GM18858 (cell line): ENCODE results near the gene ATN1.

Source experiments
- ATAC-seq: cut with Tn5 transposase; IDR thresholded peaks from one replicate; pipeline ENCODE4 v1.9.1; 2021; ENCODE audit not compliant: unreplicated experiment

The ATN1 gene

GRCh38 chr12:6923851-6924250, 3.9 kb upstream of the ATN1 start:
- no peak for ATAC-seq

DNA sequence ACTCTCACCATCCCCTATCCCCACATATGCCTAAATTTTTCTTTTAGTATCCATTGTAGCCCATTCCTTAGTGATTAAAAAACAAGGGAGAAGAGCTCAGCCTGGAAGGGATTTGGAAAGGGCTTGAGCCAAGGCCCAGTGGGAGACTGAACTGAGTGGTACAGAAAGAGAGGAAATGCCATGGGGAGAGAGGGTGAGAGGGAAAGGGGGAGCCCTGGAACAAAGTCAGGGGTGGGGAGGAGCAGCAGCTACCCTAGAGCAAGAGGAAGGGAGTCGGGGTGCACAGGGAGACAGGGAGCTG, 2.6 kb upstream of the ATN1 start:
- no peak for ATAC-seq

DNA sequence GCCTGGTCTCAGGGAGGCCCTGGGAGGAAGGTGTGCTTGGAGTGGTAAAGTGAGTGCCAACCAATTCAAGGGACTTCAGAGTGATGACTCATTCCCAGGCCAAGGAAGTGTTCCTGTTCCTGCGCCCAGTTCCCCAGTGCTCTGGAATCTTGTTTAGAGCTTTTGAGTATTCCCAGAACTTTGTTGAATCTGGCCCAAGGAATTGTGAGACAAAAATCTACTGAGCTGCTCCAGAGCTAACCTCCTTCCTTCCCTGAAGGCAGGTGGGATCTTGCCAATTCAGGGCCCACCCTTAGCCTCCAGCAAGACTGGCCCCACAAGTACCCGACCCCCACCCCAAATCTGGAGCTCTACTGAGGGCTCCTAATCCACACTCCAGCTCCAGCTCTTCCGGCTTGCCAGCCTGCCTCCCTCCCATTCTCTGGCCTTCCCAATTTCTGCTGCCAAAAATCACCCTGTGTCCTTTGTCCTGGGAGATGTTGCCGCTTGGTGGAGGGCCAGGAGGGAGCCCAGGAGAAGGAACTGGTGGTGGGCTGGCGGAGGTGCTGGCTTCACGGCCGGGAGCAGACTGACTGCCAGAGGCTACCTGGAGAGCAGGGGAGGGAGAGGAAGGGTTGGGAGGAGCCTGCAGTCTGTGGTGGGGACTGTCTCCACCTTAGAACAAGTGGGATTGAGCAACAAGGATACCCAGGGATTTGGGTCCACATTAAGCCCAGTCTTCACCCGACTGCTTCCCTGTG, 2.0 kb upstream of the ATN1 start:
- ATAC-seq: no peak

GRCh38 chr12:6928022-6928702, 403 bp downstream of the ATN1 start:
- no peak for ATAC-seq

DNA sequence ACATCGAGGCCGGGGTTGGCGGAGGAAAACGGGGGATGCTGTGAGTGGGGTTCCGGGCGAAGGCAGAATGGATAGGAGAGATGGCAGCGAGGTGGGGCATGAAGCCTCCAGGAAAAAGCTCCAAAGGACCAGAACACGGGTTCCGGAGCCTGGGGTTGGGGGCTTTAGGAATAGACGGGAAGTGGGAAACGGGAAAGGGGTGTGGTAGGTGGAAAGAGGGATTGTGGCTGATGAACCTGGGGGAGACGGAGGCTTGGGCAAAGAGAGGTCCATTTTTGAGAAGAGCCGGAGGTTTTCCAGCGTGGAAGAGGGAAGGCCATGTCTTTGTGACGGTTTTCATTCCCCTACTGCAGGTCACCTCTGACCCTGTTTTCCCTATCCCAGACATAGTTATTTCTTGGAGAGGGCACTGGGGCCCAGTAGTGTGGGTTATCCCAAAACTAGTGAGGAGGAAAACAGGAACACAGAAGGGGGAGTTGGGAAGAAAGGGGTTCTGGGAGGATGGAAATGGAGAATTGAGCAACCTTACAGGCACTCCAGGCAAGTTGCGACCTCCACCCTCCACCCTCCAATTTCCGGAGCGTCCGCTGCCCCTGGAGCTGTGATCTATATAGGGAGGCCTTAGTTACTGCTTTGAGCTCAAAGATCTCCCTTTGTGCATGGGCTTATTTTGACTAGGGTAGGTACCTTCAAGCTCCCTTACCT, 1.1 kb downstream of the ATN1 start:
- no peak for ATAC-seq

GRCh38 chr12:6929466-6930452, 2.0 kb downstream of the ATN1 start:
- ATAC-seq: no peak

DNA sequence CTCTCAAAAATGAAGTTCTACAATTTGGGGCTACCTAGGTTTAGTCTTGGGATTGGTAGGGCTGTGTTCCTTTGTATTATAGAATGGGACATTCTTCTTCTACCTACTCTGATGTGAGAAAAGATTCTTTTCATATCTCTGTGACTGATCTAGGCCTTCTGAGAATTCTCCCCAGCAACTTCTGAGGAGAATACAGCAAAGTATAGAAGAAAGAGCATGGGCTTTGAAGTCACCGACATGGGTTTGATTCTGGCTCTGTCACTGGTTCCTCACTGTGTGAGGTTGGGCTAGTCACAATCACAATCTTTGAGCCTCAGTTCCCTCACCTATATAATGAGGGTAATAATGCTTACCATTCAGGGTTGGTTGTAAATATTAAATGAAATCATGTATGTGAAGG, 5.0 kb downstream of the ATN1 start:
- ATAC-seq: no peak

GRCh38 chr12:6934110-6934509, 6.4 kb downstream of the ATN1 start:
- no peak for ATAC-seq

GRCh38 chr12:6935371-6936193, 7.8 kb downstream of the ATN1 start:
- ATAC-seq: no peak

- no peak for ATAC-seq
These were observed 8.5 kb downstream of the ATN1 start for GRCh38 chr12:6936194-6936635.

DNA sequence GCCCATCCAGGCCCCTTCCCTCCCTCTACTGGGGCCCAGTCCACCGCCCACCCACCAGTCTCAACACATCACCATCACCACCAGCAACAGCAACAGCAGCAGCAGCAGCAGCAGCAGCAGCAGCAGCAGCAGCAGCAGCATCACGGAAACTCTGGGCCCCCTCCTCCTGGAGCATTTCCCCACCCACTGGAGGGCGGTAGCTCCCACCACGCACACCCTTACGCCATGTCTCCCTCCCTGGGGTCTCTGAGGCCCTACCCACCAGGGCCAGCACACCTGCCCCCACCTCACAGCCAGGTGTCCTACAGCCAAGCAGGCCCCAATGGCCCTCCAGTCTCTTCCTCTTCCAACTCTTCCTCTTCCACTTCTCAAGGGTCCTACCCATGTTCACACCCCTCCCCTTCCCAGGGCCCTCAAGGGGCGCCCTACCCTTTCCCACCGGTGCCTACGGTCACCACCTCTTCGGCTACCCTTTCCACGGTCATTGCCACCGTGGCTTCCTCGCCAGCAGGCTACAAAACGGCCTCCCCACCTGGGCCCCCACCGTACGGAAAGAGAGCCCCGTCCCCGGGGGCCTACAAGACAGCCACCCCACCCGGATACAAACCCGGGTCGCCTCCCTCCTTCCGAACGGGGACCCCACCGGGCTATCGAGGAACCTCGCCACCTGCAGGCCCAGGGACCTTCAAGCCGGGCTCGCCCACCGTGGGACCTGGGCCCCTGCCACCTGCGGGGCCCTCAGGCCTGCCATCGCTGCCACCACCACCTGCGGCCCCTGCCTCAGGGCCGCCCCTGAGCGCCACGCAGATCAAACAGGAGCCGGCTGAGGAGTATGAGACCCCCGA, 9.1 kb downstream of the ATN1 start:
- no peak for ATAC-seq

DNA sequence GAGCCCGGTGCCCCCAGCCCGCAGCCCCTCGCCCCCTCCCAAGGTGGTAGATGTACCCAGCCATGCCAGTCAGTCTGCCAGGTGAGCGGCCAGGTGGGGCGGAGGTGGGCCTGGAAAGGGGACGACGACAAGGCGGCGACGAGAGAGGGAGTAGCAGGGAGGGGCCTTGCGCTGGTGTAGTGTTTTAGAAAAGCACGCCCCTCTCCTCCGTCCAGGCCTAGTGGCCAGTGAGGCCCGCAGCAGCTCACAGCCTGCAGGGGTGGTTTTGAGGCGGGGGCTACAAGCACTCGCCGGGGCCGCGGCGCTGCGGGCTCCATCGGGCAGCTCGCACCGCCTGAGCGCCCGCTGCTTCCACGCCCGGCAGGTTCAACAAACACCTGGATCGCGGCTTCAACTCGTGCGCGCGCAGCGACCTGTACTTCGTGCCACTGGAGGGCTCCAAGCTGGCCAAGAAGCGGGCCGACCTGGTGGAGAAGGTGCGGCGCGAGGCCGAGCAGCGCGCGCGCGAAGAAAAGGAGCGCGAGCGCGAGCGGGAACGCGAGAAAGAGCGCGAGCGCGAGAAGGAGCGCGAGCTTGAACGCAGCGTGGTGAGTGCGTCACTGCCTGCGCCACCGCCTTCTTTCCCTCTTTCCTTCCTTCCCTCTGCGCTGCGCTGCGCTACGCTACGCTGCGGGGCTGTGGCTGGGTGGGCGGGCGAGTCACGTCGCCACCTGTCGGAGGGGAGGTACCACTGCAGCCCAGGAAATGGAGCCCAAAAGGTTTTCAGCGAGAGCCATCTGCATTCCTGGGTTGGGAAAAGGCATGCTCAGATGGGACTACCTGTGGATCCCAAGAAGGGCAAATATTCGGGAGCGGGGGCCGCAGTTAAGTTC, 10.0 kb downstream of the ATN1 start:
- ATAC-seq: peak; percentile 78

DNA sequence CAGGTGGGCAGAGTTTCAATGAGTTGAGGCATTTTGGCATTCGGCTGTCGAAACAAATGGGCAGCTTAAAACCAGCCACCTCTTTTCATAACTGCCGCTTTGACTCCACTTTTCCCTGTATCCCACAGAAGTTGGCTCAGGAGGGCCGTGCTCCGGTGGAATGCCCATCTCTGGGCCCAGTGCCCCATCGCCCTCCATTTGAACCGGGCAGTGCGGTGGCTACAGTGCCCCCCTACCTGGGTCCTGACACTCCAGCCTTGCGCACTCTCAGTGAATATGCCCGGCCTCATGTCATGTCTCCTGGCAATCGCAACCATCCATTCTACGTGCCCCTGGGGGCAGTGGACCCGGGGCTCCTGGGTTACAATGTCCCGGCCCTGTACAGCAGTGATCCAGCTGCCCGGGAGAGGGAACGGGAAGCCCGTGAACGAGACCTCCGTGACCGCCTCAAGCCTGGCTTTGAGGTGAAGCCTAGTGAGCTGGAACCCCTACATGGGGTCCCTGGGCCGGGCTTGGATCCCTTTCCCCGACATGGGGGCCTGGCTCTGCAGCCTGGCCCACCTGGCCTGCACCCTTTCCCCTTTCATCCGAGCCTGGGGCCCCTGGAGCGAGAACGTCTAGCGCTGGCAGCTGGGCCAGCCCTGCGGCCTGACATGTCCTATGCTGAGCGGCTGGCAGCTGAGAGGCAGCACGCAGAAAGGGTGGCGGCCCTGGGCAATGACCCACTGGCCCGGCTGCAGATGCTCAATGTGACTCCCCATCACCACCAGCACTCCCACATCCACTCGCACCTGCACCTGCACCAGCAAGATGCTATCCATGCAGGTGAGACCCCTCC, 10.8 kb downstream of the ATN1 start:
- ATAC-seq: no peak

GRCh38 chr12:6939191-6939540, 11.4 kb downstream of the ATN1 start:
- no peak for ATAC-seq

GRCh38 chr12:6941267-6941666, 13.5 kb downstream of the ATN1 start:
- ATAC-seq: no peak

GRCh38 chr12:6941782-6942181, 14.0 kb downstream of the ATN1 start:
- no peak for ATAC-seq

DNA sequence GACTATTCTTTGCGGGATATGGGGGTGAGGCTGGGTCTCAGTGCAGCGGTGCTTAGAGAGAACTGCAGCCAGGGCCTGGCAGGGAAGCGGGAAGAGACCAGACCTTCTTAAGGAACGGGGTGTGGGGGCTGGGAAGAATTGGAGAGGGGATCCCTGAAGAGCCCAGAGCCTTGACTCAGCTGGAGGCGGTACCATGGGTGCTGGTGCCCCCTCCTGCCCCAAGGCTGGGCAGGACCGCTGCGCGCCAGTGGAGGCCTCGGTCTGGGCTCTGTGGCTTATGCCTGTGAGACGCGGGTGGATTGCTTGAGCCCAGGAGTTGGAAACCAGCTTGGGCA, 14.5 kb downstream of the ATN1 start:
- ATAC-seq: no peak

GRCh38 chr12:6943389-6943721, 15.6 kb downstream of the ATN1 start:
- peak; percentile 24 for ATAC-seq
